Body of pancreas (tissue), 4 donors: Measurements from ENCODE around the gene STK11IP. TPM values are rescaled to one million over a fixed set of nuclear protein-coding genes. Genes with fewer than 3 reads are reported as not detected.

Source experiments
- ATAC-seq: fragments of 150-250 bp; one replicate; pipeline ENCODE4 v1.9.1; 2016
- DNase-seq, 4 donors: peaks; one replicate each; pipeline ENCODE4 v3.0.0-alpha.2; 2019
- H3K27ac ChIP-seq, 4 donors: fragments of 200-600 bp; sonication (generic); 1 replicate in 3 of 4; 2 replicates in 1 of 4; pipeline versions ENCODE4 v1.5.1 to v1.6.1; 2016 to 2019; ENCODE audit warnings: mild to moderate bottlenecking in 1 of 4, mixed read lengths in 1 of 4, moderate library complexity in 1 of 4
- H3K27me3 ChIP-seq, 2 donors: fragments of 200-600 bp; sonication (generic); one replicate each; pipeline ENCODE4 v1.6.0; 2016; ENCODE audit warnings: mild to moderate bottlenecking in 1 of 2
- H3K36me3 ChIP-seq, 2 donors: fragments of 200-600 bp; sonication (generic); replicated peaks in 1 of 2; 2 replicates each; pipeline ENCODE4 v1.5.1; 2016; ENCODE audit warnings: low read depth in 2 of 2; ENCODE audit not compliant: insufficient read depth in 1 of 2
- H3K4me1 ChIP-seq: fragments of 200-600 bp; sonication (generic); one replicate; pipeline ENCODE4 v1.6.0; 2016
- H3K4me3 ChIP-seq, 2 donors: fragments of 200-600 bp; sonication (generic); 1 replicate in 1 of 2; 2 replicates in 1 of 2; pipeline ENCODE4 v1.5.1; 2016 to 2019
- H3K9me3 ChIP-seq, 3 donors: fragments of 200-600 bp; sonication (generic); 1 replicate in 2 of 3; 2 replicates in 1 of 3; pipeline ENCODE4 v1.5.1; 2016
- CTCF ChIP-seq, 7 experiments: fragments of 450-650 bp in 4 of 7; fragments of 200-600 bp in 3 of 7; sonication (generic) in 3 of 7; IDR thresholded peaks; one replicate each; pipeline ENCODE4 v1.5.1; 2016 to 2019; ENCODE audit warnings: antibody characterized with exemption in 7 of 7
- POLR2A ChIP-seq, 3 donors: fragments of 450-650 bp; IDR thresholded peaks; one replicate each; pipeline ENCODE4 v1.6.1; 2016; ENCODE audit warnings: antibody characterized with exemption in 3 of 3, mild to moderate bottlenecking in 2 of 3
- WGBS, 2 donors: methylation state at CpG; one replicate each; pipeline ENCODE4 v1.1.5; 2017; 5-methylcytosine and 5-hydroxymethylcytosine counted together
- intact Hi-C: fragments of 100-400 bp; cut with DNase I; formaldehyde crosslinking; loops from one replicate; pipeline ENCODE4 v1.15.1; 2023
- total RNA-seq, 2 donors: library from RNA; depleted of rRNA; stranded (reverse); fragments of >200 nt; gene quantifications; one replicate each; pipeline ENCODE4 v1.1.0, GENCODE V29; 2016

STK11IP gene
- total RNA-seq, 2 donors from 2014 or later: 9.6 to 18.1 TPM

- no peaks in the 10 kb centered on the region for H3K27me3 ChIP-seq
- no peak overlapping the region for H3K4me3 ChIP-seq
- ATAC-seq: no peak
- no peaks in the 10 kb centered on the region for H3K9me3 ChIP-seq
- peaks cover 0 to 6% of the 10 kb centered on the region in 2 donors for H3K36me3 ChIP-seq
- intact Hi-C loops: no loop called here
- no peak for TF ChIP-seq CTCF (IDR thresholded peaks at IDR 0.05)
- TF ChIP-seq POLR2A (IDR thresholded peaks at IDR 0.05): no peak
- H3K4me1 ChIP-seq: no peaks in the 10 kb centered on the region
- WGBS, 2 donors: 75 to 89% methylated on average over 7 to 12 of the region's 12 CpGs
- no peak overlapping the region for H3K27ac ChIP-seq
- no peak for DNase-seq
These were observed 14.4 kb downstream of the STK11IP start for GRCh38 chr2:219611866-219612576.

- no peak overlapping the region for H3K27ac ChIP-seq
- WGBS, 2 donors: 89% methylated on average over 15 of the region's 15 CpGs
- no peak for DNase-seq
- H3K9me3 ChIP-seq: no peaks in the 10 kb centered on the region
- ATAC-seq: no peak
- no peaks in the 10 kb centered on the region for H3K4me1 ChIP-seq
- H3K27me3 ChIP-seq: no peaks in the 10 kb centered on the region
- peaks cover 0 to 5% of the 10 kb centered on the region in 2 donors for H3K36me3 ChIP-seq
- TF ChIP-seq POLR2A (IDR thresholded peaks at IDR 0.05): no peak
- TF ChIP-seq CTCF (IDR thresholded peaks at IDR 0.05): no peak
- intact Hi-C loops: no loop called here
- no peak overlapping the region for H3K4me3 ChIP-seq
These were observed 15.1 kb downstream of the STK11IP start for GRCh38 chr2:219612577-219613286.

GRCh38 chr2:219613461-219614070 is 15.9 kb downstream of the STK11IP start:
- intact Hi-C loops: no loop called here
- no peak for ATAC-seq
- no peaks in the 10 kb centered on the region for H3K9me3 ChIP-seq
- peaks cover 0 to 4% of the 10 kb centered on the region in 2 donors for H3K36me3 ChIP-seq
- H3K4me1 ChIP-seq: peaks cover 4% of the 10 kb centered on the region
- H3K27ac ChIP-seq: no peak overlapping the region
- DNase-seq: no peak
- no peak for TF ChIP-seq POLR2A (IDR thresholded peaks at IDR 0.05)
- no peak for TF ChIP-seq CTCF (IDR thresholded peaks at IDR 0.05)
- H3K27me3 ChIP-seq: no peaks in the 10 kb centered on the region
- H3K4me3 ChIP-seq: no peak overlapping the region
- 90 to 96% methylated on average over 8 to 11 of the region's 11 CpGs for WGBS, 2 donors

GRCh38 chr2:219614076-219614860 is 16.6 kb downstream of the STK11IP start:
- Histone ChIP-seq H3K9me3 (no peaks in the 10 kb centered on the region), H3K27ac (no peak overlapping the region), H3K4me3 (no peak overlapping the region), H3K36me3 (peaks cover 0 to 4% of the 10 kb centered on the region in 2 donors), H3K4me1 (peaks cover 8% of the 10 kb centered on the region), H3K27me3 (no peaks in the 10 kb centered on the region)
- TF ChIP-seq CTCF (IDR thresholded peaks at IDR 0.05) (no peak), POLR2A (IDR thresholded peaks at IDR 0.05) (no peak)
- 92 to 96% methylated on average over 8 to 11 of the region's 11 CpGs for WGBS, 2 donors
- DNase-seq (no peak), ATAC-seq (no peak)
- intact Hi-C loops: no loop called here
